T-helper 1 cell treated with Interleukin-12 subunit alpha and Interleukin-12 subunit beta and Interleukin-4 antibody, amounts not matched to agents 30 μg/mL and 1 μg/mL, for 36 hours (primary cell): Measurements from ENCODE around the gene SLC22A12.

ENCODE experiments used
- H3K27ac Mint-ChIP-seq: one replicate; pipeline ENCODE4 v1.8.0; 2021; ENCODE audit warnings: mild to moderate bottlenecking, mixed read lengths
- H3K27me3 Mint-ChIP-seq: one replicate; pipeline ENCODE4 v1.8.0; 2021; ENCODE audit warnings: low read depth, mixed read lengths
- H3K36me3 Mint-ChIP-seq: one replicate; pipeline ENCODE4 v1.8.0; 2021; ENCODE audit warnings: low read depth, mixed read lengths
- H3K4me1 Mint-ChIP-seq: one replicate; pipeline ENCODE4 v1.8.0; 2021; ENCODE audit warnings: low read depth, mixed read lengths
- H3K4me3 Mint-ChIP-seq: one replicate; pipeline ENCODE4 v1.8.0; 2021; ENCODE audit warnings: mild to moderate bottlenecking, moderate library complexity, mixed read lengths
- H3K9me3 Mint-ChIP-seq: one replicate; pipeline ENCODE4 v1.8.0; 2021; ENCODE audit warnings: mixed read lengths

Gene SLC22A12

GRCh38 chr11:64568584-64569140 is 22.4 kb upstream of the SLC22A12 start:
- H3K9me3 Mint-ChIP-seq = no peaks in the 10 kb centered on the region
- H3K36me3 Mint-ChIP-seq = no peaks in the 10 kb centered on the region
- H3K27ac Mint-ChIP-seq = no peak overlapping the region
- H3K27me3 Mint-ChIP-seq = peaks cover 6% of the 10 kb centered on the region
- peaks cover 3% of the 10 kb centered on the region for H3K4me1 Mint-ChIP-seq
- H3K4me3 Mint-ChIP-seq = no peak overlapping the region

GRCh38 chr11:64569300-64569970 is 21.6 kb upstream of the SLC22A12 start:
- Mint-ChIP-seq H3K9me3 (no peaks in the 10 kb centered on the region), H3K36me3 (no peaks in the 10 kb centered on the region), H3K4me1 (peaks cover 3% of the 10 kb centered on the region), H3K27ac (no peak overlapping the region), H3K4me3 (no peak overlapping the region), H3K27me3 (peaks cover 12% of the 10 kb centered on the region)

- peaks cover 3% of the 10 kb centered on the region for H3K4me1 Mint-ChIP-seq
- H3K4me3 Mint-ChIP-seq = no peak overlapping the region
- H3K9me3 Mint-ChIP-seq = no peaks in the 10 kb centered on the region
- peaks cover 17% of the 10 kb centered on the region for H3K27me3 Mint-ChIP-seq
- H3K36me3 Mint-ChIP-seq = no peaks in the 10 kb centered on the region
- no peak overlapping the region for H3K27ac Mint-ChIP-seq
Measured at GRCh38 chr11:64570341-64570740, 20.7 kb upstream of the SLC22A12 start.

GRCh38 chr11:64571050-64571409 is 20.0 kb upstream of the SLC22A12 start:
- H3K4me3 Mint-ChIP-seq = no peak overlapping the region
- no peak overlapping the region for H3K27ac Mint-ChIP-seq
- no peaks in the 10 kb centered on the region for H3K36me3 Mint-ChIP-seq
- peaks cover 3% of the 10 kb centered on the region for H3K4me1 Mint-ChIP-seq
- no peaks in the 10 kb centered on the region for H3K9me3 Mint-ChIP-seq
- peaks cover 17% of the 10 kb centered on the region for H3K27me3 Mint-ChIP-seq

GRCh38 chr11:64571410-64572091 is 19.5 kb upstream of the SLC22A12 start:
- Mint-ChIP-seq H3K27ac (no peak overlapping the region), H3K4me1 (peaks cover 2% of the 10 kb centered on the region), H3K27me3 (peaks cover 17% of the 10 kb centered on the region), H3K9me3 (no peaks in the 10 kb centered on the region), H3K36me3 (no peaks in the 10 kb centered on the region), H3K4me3 (no peak overlapping the region)

GRCh38 chr11:64572143-64572542 is 18.9 kb upstream of the SLC22A12 start:
- no peaks in the 10 kb centered on the region for H3K9me3 Mint-ChIP-seq
- H3K4me1 Mint-ChIP-seq = no peaks in the 10 kb centered on the region
- H3K27me3 Mint-ChIP-seq = peaks cover 22% of the 10 kb centered on the region
- no peak overlapping the region for H3K4me3 Mint-ChIP-seq
- H3K27ac Mint-ChIP-seq = no peak overlapping the region
- no peaks in the 10 kb centered on the region for H3K36me3 Mint-ChIP-seq

GRCh38 chr11:64577202-64577601 is 13.8 kb upstream of the SLC22A12 start:
- Mint-ChIP-seq H3K27me3 (peaks cover 22% of the 10 kb centered on the region), H3K4me1 (no peaks in the 10 kb centered on the region), H3K4me3 (no peak overlapping the region), H3K9me3 (no peaks in the 10 kb centered on the region), H3K27ac (no peak overlapping the region), H3K36me3 (no peaks in the 10 kb centered on the region)

GRCh38 chr11:64580412-64580811 is 10.6 kb upstream of the SLC22A12 start:
- Mint-ChIP-seq H3K27me3 (peaks cover 5% of the 10 kb centered on the region), H3K4me3 (no peak overlapping the region), H3K4me1 (no peaks in the 10 kb centered on the region), H3K27ac (no peak overlapping the region), H3K9me3 (no peaks in the 10 kb centered on the region), H3K36me3 (no peaks in the 10 kb centered on the region)

GRCh38 chr11:64581057-64581523 is 9.9 kb upstream of the SLC22A12 start:
- Mint-ChIP-seq H3K9me3 (no peaks in the 10 kb centered on the region), H3K4me3 (no peak overlapping the region), H3K27me3 (peaks cover 8% of the 10 kb centered on the region), H3K4me1 (no peaks in the 10 kb centered on the region), H3K27ac (no peak overlapping the region), H3K36me3 (no peaks in the 10 kb centered on the region)

- Mint-ChIP-seq H3K4me1 (no peaks in the 10 kb centered on the region), H3K4me3 (no peak overlapping the region), H3K27ac (no peak overlapping the region), H3K36me3 (no peaks in the 10 kb centered on the region), H3K9me3 (peaks cover 2% of the 10 kb centered on the region), H3K27me3 (peaks cover 9% of the 10 kb centered on the region)
Measured at GRCh38 chr11:64582885-64583284, 8.1 kb upstream of the SLC22A12 start.

- H3K27me3 Mint-ChIP-seq = peaks cover 9% of the 10 kb centered on the region
- no peak overlapping the region for H3K27ac Mint-ChIP-seq
- H3K4me1 Mint-ChIP-seq = no peaks in the 10 kb centered on the region
- H3K9me3 Mint-ChIP-seq = peaks cover 9% of the 10 kb centered on the region
- H3K4me3 Mint-ChIP-seq = no peak overlapping the region
- no peaks in the 10 kb centered on the region for H3K36me3 Mint-ChIP-seq
Measured at GRCh38 chr11:64583296-64584262, 7.4 kb upstream of the SLC22A12 start.

GRCh38 chr11:64585150-64585549 is 5.9 kb upstream of the SLC22A12 start:
- Mint-ChIP-seq H3K36me3 (no peaks in the 10 kb centered on the region), H3K9me3 (peaks cover 15% of the 10 kb centered on the region), H3K4me1 (no peaks in the 10 kb centered on the region), H3K27ac (no peak overlapping the region), H3K4me3 (no peak overlapping the region), H3K27me3 (peaks cover 9% of the 10 kb centered on the region)

GRCh38 chr11:64586366-64586765 is 4.7 kb upstream of the SLC22A12 start:
- Mint-ChIP-seq H3K27ac (no peak overlapping the region), H3K9me3 (peaks cover 15% of the 10 kb centered on the region), H3K4me1 (no peaks in the 10 kb centered on the region), H3K27me3 (peaks cover 9% of the 10 kb centered on the region), H3K4me3 (no peak overlapping the region), H3K36me3 (no peaks in the 10 kb centered on the region)

- peaks cover 15% of the 10 kb centered on the region for H3K9me3 Mint-ChIP-seq
- no peak overlapping the region for H3K27ac Mint-ChIP-seq
- peaks cover 9% of the 10 kb centered on the region for H3K27me3 Mint-ChIP-seq
- H3K4me3 Mint-ChIP-seq = no peak overlapping the region
- H3K36me3 Mint-ChIP-seq = no peaks in the 10 kb centered on the region
- no peaks in the 10 kb centered on the region for H3K4me1 Mint-ChIP-seq
Measured at GRCh38 chr11:64588701-64589100, 2.3 kb upstream of the SLC22A12 start.
